Measurements from ENCODE around the gene CDC37L1. TPM values are rescaled to one million over a fixed set of nuclear protein-coding genes. Genes with fewer than 3 reads are reported as not detected.

CDC37L1 gene
- total RNA-seq, 4 donors from 2014 or later, result 12.0 to 24.7 (median 19.8) TPM

- Histone ChIP-seq H3K4me1 (peaks cover 0 to 11% (median 0%) of the 10 kb centered on the region in 4 donors), H3K27ac (peak overlapping the region; percentile 91 to 98 (median 97)), H3K9me3 (no peaks in the 10 kb centered on the region), H3K27me3 (no peaks in the 10 kb centered on the region), H3K36me3 (peaks cover 0 to 2% (median 0%) of the 10 kb centered on the region in 3 donors), H3K4me3 (peak overlapping the region; percentile 57 to 89 (median 79))
- no peak for DNase-seq
- TF ChIP-seq, protein P1, sequence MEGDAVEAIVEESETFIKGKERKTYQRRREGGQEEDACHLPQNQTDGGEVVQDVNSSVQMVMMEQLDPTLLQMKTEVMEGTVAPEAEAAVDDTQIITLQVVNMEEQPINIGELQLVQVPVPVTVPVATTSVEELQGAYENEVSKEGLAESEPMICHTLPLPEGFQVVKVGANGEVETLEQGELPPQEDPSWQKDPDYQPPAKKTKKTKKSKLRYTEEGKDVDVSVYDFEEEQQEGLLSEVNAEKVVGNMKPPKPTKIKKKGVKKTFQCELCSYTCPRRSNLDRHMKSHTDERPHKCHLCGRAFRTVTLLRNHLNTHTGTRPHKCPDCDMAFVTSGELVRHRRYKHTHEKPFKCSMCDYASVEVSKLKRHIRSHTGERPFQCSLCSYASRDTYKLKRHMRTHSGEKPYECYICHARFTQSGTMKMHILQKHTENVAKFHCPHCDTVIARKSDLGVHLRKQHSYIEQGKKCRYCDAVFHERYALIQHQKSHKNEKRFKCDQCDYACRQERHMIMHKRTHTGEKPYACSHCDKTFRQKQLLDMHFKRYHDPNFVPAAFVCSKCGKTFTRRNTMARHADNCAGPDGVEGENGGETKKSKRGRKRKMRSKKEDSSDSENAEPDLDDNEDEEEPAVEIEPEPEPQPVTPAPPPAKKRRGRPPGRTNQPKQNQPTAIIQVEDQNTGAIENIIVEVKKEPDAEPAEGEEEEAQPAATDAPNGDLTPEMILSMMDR (IDR thresholded peaks at IDR 0.05), result no peak
- no peak for TF ChIP-seq POLR2A (IDR thresholded peaks at IDR 0.05)
Observed at GRCh38 chr9:4680173-4680525, 780 bp downstream of the CDC37L1 start.

DNA sequence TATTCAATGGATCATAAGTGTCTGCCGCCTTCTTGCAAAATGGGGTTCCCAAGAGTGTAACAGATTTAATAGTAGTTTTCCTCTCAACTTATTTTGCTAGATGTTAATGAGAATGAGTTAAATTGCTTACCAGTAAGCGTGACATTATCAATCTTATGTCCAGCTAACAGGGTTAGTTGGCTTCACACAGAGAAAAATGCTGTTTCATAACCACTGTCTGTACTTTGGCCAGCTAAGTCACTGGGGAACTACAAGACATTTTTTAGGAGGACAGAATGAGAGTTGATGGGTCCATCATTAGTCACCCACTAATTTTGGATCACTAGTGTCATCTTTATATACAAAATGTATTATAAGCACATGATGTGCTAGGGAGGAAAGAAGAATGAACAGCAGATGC, 1.4 kb downstream of the CDC37L1 start:
- no peak for DNase-seq
- peaks cover 0 to 11% (median 0%) of the 10 kb centered on the region in 4 donors for H3K4me1 ChIP-seq
- H3K27me3 ChIP-seq, result no peaks in the 10 kb centered on the region
- H3K9me3 ChIP-seq, result no peaks in the 10 kb centered on the region
- TF ChIP-seq, protein P1 (IDR thresholded peaks at IDR 0.05), result no peak
- no peak for TF ChIP-seq POLR2A (IDR thresholded peaks at IDR 0.05)
- H3K4me3 ChIP-seq, result peak overlapping the region; percentile 57 to 89 (median 79)
- peaks cover 0 to 8% (median 0%) of the 10 kb centered on the region in 3 donors for H3K36me3 ChIP-seq
- peak overlapping the region in 2 of 4 donors; percentile 96 to 98 for H3K27ac ChIP-seq

DNA sequence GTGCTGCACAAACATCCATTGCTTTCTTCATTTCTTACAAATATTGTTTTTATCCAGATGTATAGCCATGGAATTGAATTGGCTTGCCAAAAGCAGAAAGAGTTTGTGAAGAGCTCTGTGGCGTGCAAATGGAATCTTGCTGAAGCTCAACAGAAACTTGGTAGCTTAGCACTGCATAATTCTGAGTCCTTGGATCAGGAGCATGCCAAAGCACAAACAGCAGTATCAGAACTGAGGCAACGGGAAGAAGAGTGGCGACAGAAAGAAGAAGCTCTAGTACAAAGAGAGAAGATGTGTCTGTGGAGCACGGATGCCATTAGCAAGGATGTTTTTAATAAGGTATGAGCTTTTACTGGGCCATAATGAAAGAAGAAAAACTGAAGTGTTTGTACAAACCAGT, 5.5 kb downstream of the CDC37L1 start:
- H3K27ac ChIP-seq, result no peak overlapping the region
- H3K36me3 ChIP-seq, result peaks cover 0 to 26% (median 0%) of the 10 kb centered on the region in 3 donors
- no peaks in the 10 kb centered on the region for H3K9me3 ChIP-seq
- H3K27me3 ChIP-seq, result no peaks in the 10 kb centered on the region
- no peak for DNase-seq
- no peak overlapping the region for H3K4me3 ChIP-seq
- H3K4me1 ChIP-seq, result peaks cover 0 to 11% (median 0%) of the 10 kb centered on the region in 4 donors
- TF ChIP-seq POLR2A (IDR thresholded peaks at IDR 0.05), result no peak
- TF ChIP-seq, protein P1 (IDR thresholded peaks at IDR 0.05), result no peak

GRCh38 chr9:4686112-4686511, 6.7 kb downstream of the CDC37L1 start:
- Histone ChIP-seq H3K27me3 (no peaks in the 10 kb centered on the region), H3K4me3 (no peak overlapping the region), H3K27ac (peak overlapping the region in 1 of 4 donors; percentile 12), H3K36me3 (peaks cover 0 to 39% (median 0%) of the 10 kb centered on the region in 3 donors), H3K4me1 (peaks cover 0 to 6% (median 0%) of the 10 kb centered on the region in 4 donors), H3K9me3 (no peaks in the 10 kb centered on the region)
- TF ChIP-seq, protein P1 (IDR thresholded peaks at IDR 0.05), result no peak
- TF ChIP-seq POLR2A (IDR thresholded peaks at IDR 0.05), result no peak
- DNase-seq, result no peak

GRCh38 chr9:4686584-4686983, 7.2 kb downstream of the CDC37L1 start:
- Histone ChIP-seq H3K4me1 (peaks cover 0 to 1% (median 0%) of the 10 kb centered on the region in 4 donors), H3K9me3 (no peaks in the 10 kb centered on the region), H3K27ac (peak overlapping the region in 1 of 4 donors; percentile 12), H3K27me3 (no peaks in the 10 kb centered on the region), H3K4me3 (no peak overlapping the region), H3K36me3 (peaks cover 0 to 44% (median 0%) of the 10 kb centered on the region in 3 donors)
- TF ChIP-seq POLR2A (IDR thresholded peaks at IDR 0.05), result no peak
- TF ChIP-seq, protein P1 (IDR thresholded peaks at IDR 0.05), result no peak
- no peak for DNase-seq

GRCh38 chr9:4689021-4689420, 9.7 kb downstream of the CDC37L1 start:
- Histone ChIP-seq H3K27me3 (no peaks in the 10 kb centered on the region), H3K4me1 (no peaks in the 10 kb centered on the region), H3K27ac (no peak overlapping the region), H3K4me3 (no peak overlapping the region), H3K9me3 (no peaks in the 10 kb centered on the region), H3K36me3 (peaks cover 0 to 51% (median 0%) of the 10 kb centered on the region in 3 donors)
- no peak for TF ChIP-seq POLR2A (IDR thresholded peaks at IDR 0.05)
- TF ChIP-seq, protein P1 (IDR thresholded peaks at IDR 0.05), result no peak
- DNase-seq, result no peak
